MM.1S (cell line): ENCODE results near the gene EIF2AK3.
"Not testable (repeated sequence)": the region's sequence is repeated elsewhere in the genome, so short reads cannot be mapped to it uniquely, and the experiment has no call there.

ENCODE experiments used
- DNase-seq: peaks from one replicate; pipeline ENCODE4 v3.0.0-alpha.2; 2015
- H2AFZ ChIP-seq: fragments of 300-600 bp; sonication (generic); 2 replicates; pipeline ENCODE4 v1.6.0; 2016; ENCODE audit warnings: antibody characterized with exemption, low read length
- H3F3A ChIP-seq: fragments of 300-600 bp; sonication (generic); 2 replicates; pipeline ENCODE4 v1.6.1; 2016; ENCODE audit warnings: mild to moderate bottlenecking, antibody characterized with exemption, low read length, moderate library complexity, mixed read lengths; ENCODE audit not compliant: insufficient read depth
- H3K27ac ChIP-seq: fragments of 300-600 bp; sonication (generic); 2 replicates; pipeline ENCODE4 v1.5.1; 2016; ENCODE audit warnings: mild to moderate bottlenecking, low read length
- H3K27me3 ChIP-seq: fragments of 300-600 bp; sonication (generic); replicated peaks from 2 replicates; pipeline ENCODE4 v1.6.0; 2016; ENCODE audit warnings: low read length; ENCODE audit not compliant: insufficient read depth
- H3K36me3 ChIP-seq: fragments of 300-600 bp; sonication (generic); replicated peaks from 2 replicates; pipeline ENCODE4 v1.6.1; 2016; ENCODE audit warnings: mild to moderate bottlenecking, low read length, mixed read lengths; ENCODE audit not compliant: insufficient read depth
- H3K4me1 ChIP-seq: fragments of 300-600 bp; sonication (generic); 2 replicates; pipeline ENCODE4 v1.6.1; 2016; ENCODE audit warnings: low read length, mixed read lengths
- H3K4me2 ChIP-seq: fragments of 300-600 bp; sonication (generic); 2 replicates; pipeline ENCODE4 v1.6.0; 2016; ENCODE audit warnings: low read depth, low read length
- H3K4me3 ChIP-seq: fragments of 300-600 bp; sonication (generic); 2 replicates; pipeline ENCODE4 v1.5.1; 2016; ENCODE audit warnings: low read length, mixed read lengths
- H3K79me2 ChIP-seq: fragments of 300-600 bp; sonication (generic); 2 replicates; pipeline ENCODE4 v1.6.1; 2016; ENCODE audit warnings: mixed run types, low read length, mixed read lengths
- H3K9ac ChIP-seq: fragments of 300-600 bp; sonication (generic); 2 replicates; pipeline ENCODE4 v1.6.1; 2016; ENCODE audit warnings: low read length, mixed read lengths
- H3K9me2 ChIP-seq: fragments of 300-600 bp; sonication (generic); replicated peaks from 2 replicates; pipeline ENCODE4 v1.6.1; 2016; ENCODE audit warnings: mild to moderate bottlenecking, low read length, mixed read lengths; ENCODE audit not compliant: insufficient read depth
- H3K9me3 ChIP-seq: fragments of 300-600 bp; sonication (generic); replicated peaks from 2 replicates; pipeline ENCODE4 v1.6.1; 2016; ENCODE audit warnings: mild to moderate bottlenecking, low read length, mixed read lengths; ENCODE audit not compliant: insufficient read depth
- H4K20me1 ChIP-seq: fragments of 300-600 bp; sonication (generic); 2 replicates; pipeline ENCODE4 v1.6.1; 2016; ENCODE audit warnings: mild to moderate bottlenecking, low read length, moderate library complexity, mixed read lengths; ENCODE audit not compliant: insufficient read depth
- CTCF ChIP-seq: fragments of 300-600 bp; sonication (generic); IDR thresholded peaks from 2 replicates; pipeline ENCODE4 v1.5.1; 2016; ENCODE audit warnings: antibody characterized with exemption, low read length, mixed read lengths
- EZH2 ChIP-seq: fragments of 300-600 bp; sonication (generic); optimal IDR thresholded peaks from 2 replicates; pipeline ENCODE3; 2017; ENCODE audit warnings: low read depth, mild to moderate bottlenecking, antibody characterized with exemption, low read length, mixed read lengths
- EZH2phosphoT487 ChIP-seq: fragments of 300-600 bp; sonication (generic); IDR thresholded peaks from 2 replicates; pipeline ENCODE4 v1.6.1; 2018; ENCODE audit warnings: antibody characterized with exemption, low read length

The EIF2AK3 gene

GRCh38 chr2:88627856-88628570, 749 bp upstream of the EIF2AK3 start:
- TF ChIP-seq EZH2 (no peak), EZH2phosphoT487 (no peak), CTCF (no peak)

DNA sequence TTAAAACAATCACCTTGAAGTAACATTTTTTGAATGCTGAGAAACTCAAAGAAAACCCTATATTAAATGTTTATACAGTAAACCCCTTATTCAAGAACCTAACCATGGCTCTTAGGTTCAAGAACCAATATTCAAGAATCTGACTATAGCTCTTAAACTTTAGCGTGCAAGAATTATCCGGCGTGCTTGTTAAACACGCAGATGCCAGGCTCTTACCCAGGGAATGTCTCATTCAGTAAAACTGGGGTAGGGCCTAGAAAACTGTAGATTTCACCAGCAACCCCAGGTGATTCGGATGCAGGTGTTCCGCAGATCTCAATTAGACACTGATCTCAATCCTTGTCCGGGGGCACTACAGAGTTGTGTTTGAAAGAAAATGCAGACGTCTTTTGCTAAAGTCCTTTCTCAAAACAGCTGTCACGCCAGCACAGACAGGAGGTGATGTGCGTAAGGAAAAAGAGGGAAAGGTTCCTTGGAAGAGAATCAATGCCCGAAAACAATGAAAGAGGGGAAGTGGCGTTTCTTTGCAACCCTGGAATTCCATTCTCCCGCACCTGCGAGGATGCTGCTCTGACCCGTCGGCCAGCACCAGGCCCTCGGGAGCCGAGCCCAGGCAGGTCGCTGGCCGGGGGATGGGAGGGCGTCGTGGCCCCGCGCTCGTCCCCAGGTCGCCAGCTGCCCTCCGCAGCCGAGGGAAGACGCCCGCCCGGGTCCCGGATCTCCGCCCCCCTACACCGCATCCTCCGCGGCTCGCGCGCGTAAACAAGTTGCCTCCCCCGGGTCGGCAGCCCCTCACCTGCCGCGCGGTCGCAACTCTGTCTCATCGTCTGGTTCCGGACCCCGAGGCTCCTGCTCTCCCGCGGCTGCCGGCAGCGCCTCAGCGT, 851 bp downstream of the EIF2AK3 start:
- Histone ChIP-seq H3K36me3 (no peaks in the 10 kb centered on the region), H3K4me3 (peak overlapping the region; percentile 89), H4K20me1 (no peaks in the 10 kb centered on the region), H3K9me2 (no peaks in the 10 kb centered on the region), H3K4me2 (peak overlapping the region; percentile 80), H3K27ac (peak overlapping the region; percentile 85), H2AFZ (no peak overlapping the region), H3K27me3 (no peaks in the 10 kb centered on the region), H3F3A (peaks cover 46% of the 10 kb centered on the region), H3K79me2 (peaks cover 67% of the 10 kb centered on the region), H3K4me1 (peaks cover 16% of the 10 kb centered on the region), H3K9me3 (no peaks in the 10 kb centered on the region), H3K9ac (peak overlapping the region; percentile 93)
- TF ChIP-seq EZH2phosphoT487 (no peak), EZH2 (no peak), CTCF (no peak)
- peak; percentile 55 for DNase-seq

More at GRCh38 chr2:88627856-88628570, 749 bp upstream of the EIF2AK3 start:
- no peaks in the 10 kb centered on the region for H3K9me3 ChIP-seq
- H3K4me3 ChIP-seq = peak overlapping the region; percentile 59
- H3K9ac ChIP-seq = peak overlapping the region; percentile 69
- no peaks in the 10 kb centered on the region for H4K20me1 ChIP-seq
- H3K9me2 ChIP-seq = no peaks in the 10 kb centered on the region
- H3K27ac ChIP-seq = peak overlapping the region; percentile 81
- peak overlapping the region; percentile 75 for H3K4me2 ChIP-seq
- H3K79me2 ChIP-seq = peaks cover 51% of the 10 kb centered on the region
- peak; percentile 89 for DNase-seq
- peak overlapping the region; percentile 5 for H2AFZ ChIP-seq
- H3K4me1 ChIP-seq = peaks cover 5% of the 10 kb centered on the region
- no peaks in the 10 kb centered on the region for H3K27me3 ChIP-seq
- peaks cover 40% of the 10 kb centered on the region for H3F3A ChIP-seq
- H3K36me3 ChIP-seq = no peaks in the 10 kb centered on the region

- Histone ChIP-seq H3F3A (peaks cover 52% of the 10 kb centered on the region), H3K4me2 (peak overlapping the region; percentile 80), H3K27ac (peak overlapping the region; percentile 85), H3K27me3 (no peaks in the 10 kb centered on the region), H3K9me3 (no peaks in the 10 kb centered on the region), H3K4me3 (peak overlapping the region; percentile 89), H3K36me3 (no peaks in the 10 kb centered on the region), H3K9ac (peak overlapping the region; percentile 93), H3K9me2 (no peaks in the 10 kb centered on the region), H3K79me2 (peaks cover 86% of the 10 kb centered on the region), H4K20me1 (no peaks in the 10 kb centered on the region), H3K4me1 (peaks cover 35% of the 10 kb centered on the region), H2AFZ (no peak overlapping the region)
- TF ChIP-seq EZH2phosphoT487 = no peak
- no peak for DNase-seq
Measured at GRCh38 chr2:88624477-88624876, 2.8 kb downstream of the EIF2AK3 start.

DNA sequence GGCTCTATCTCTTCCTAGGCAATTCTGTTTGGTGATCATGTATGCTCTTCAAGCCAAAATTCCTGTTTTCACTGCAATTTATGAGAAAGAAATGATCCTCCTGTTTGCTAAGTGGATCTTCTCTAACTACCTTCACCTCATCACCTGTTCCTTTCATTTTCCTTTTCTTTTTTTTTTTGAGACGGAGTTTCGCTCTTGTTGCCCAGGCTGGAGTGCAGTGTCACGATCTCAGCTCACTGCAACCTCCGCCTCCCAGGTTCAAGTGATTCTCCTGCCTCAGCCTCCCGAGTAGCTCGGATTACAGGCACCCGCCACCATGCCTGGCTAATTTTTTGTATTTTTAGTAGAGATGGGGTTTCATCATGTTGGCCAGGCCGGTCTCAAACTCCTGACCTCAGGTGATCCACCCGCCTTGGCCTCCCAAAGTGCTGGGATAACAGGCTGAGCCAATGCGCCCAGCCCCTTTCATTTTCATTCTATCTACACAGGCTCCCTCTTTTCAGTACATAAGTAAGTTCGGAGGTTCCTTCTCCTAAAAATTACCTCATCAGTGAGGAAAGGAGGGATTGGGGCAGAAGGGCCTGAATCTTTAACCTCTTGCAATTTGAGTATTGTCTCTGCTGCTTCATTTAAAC, 3.3 kb downstream of the EIF2AK3 start:
- H4K20me1 ChIP-seq, H3K9me3 ChIP-seq, H3K27me3 ChIP-seq, H3K36me3 ChIP-seq, H2AFZ ChIP-seq, H3K9me2 ChIP-seq: not testable (repeated sequence)
- Histone ChIP-seq H3K79me2 (peaks cover 88% of the 10 kb centered on the region), H3K9ac (peak overlapping the region; percentile 93), H3K4me2 (peak overlapping the region; percentile 80), H3K4me3 (peak overlapping the region; percentile 89), H3F3A (peaks cover 57% of the 10 kb centered on the region), H3K4me1 (peaks cover 39% of the 10 kb centered on the region), H3K27ac (peak overlapping the region; percentile 85)
- DNase-seq = peak; percentile 54
